ENCODE measurements around the gene LAMA4.

LAMA4 gene

DNA sequence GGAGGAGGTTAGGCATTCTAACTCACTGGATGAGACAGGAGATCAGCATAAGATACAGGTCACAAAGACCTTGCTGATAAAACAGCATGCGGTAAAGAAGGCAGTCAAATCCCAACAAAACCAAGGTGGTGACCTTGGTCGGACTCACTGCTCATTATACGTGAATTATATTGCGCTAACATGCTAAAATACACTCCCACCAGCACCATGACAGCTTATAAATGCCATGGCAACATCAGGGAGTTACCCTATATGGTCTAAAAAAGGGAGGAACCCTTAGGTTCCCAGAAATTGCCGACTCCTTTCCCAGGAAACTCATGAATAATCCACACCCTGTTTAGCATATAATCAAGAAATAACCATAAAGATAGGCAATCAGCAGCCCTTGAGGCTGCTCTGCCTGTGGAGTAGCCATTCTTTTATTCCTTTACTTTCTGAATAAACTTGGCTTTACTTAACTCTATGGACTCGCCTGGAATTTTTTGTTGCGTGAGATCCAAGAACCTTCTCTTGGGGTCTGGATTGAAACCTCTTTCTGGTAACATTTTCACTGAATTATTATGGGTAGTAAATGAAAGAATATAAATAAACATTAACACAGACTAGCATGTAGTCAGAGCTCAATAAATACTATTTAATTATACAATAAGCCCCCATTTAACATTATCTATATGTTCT, 3.0 kb upstream of the LAMA4 start:
- no peaks in the 10 kb centered on the region for H3K27me3 ChIP-seq
- DNase-seq: no peak
- no peaks in the 10 kb centered on the region for H3K4me1 ChIP-seq
- no peak overlapping the region for H3K4me3 ChIP-seq (ENCODE audit: low read depth, low read length)
- no peaks in the 10 kb centered on the region for H3K36me3 ChIP-seq
- H3K9me3 ChIP-seq: no peaks in the 10 kb centered on the region
- TF ChIP-seq CTCF (IDR thresholded peaks at IDR 0.05; ENCODE audit: low read depth, low read length): no peak

DNA sequence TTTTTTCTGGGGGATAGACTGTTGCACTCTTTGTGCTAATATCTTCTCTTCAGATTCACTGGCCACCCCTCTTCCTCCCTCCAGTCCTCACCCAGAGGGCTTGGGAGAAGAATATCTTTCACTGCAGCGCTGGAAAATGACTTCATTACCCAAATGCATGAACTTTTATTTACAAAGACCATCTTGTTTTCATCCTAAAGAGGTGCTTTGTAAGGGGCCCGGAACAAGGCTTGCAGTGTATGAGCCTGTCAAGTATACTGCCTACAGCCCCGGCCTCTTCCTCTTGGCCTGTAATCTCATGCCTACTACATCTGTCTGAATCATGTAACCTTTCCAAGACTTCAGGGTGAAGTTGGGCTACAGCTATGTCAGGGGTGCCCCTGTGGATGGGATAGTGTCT, 554 bp upstream of the LAMA4 start:
- Histone ChIP-seq H3K4me1 (no peaks in the 10 kb centered on the region; the same call in 1 of the 2 replicates), H3K4me3 (ENCODE audit: low read depth, low read length) (no peak overlapping the region), H3K27me3 (no peaks in the 10 kb centered on the region), H3K9me3 (no peaks in the 10 kb centered on the region), H3K36me3 (no peaks in the 10 kb centered on the region)
- TF ChIP-seq CTCF (IDR thresholded peaks at IDR 0.05; ENCODE audit: low read depth, low read length): no peak
- no peak for DNase-seq

DNA sequence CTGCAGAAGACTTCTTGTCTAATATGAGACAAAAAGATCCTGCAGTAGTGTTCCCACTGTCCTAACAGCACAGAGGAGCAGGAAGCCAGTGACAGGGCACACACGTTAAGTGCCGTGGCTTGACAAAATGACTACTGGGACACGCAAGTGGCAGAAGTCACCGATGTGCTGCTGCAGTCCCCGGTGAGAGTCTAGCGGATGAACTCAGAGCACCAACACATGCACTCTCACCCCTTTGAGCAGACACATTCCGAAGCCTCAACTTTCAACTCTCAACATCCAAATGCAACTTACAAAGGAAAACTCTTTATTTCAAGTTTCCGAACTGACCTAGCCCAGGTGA, 898 bp downstream of the LAMA4 start:
- Histone ChIP-seq H3K4me3 (ENCODE audit: low read depth, low read length) (peak overlapping the region; percentile 83), H3K36me3 (no peaks in the 10 kb centered on the region), H3K9me3 (no peaks in the 10 kb centered on the region), H3K27me3 (no peaks in the 10 kb centered on the region), H3K4me1 (no peaks in the 10 kb centered on the region; the same call in 1 of the 2 replicates)
- no peak for DNase-seq
- TF ChIP-seq CTCF (IDR thresholded peaks at IDR 0.05; ENCODE audit: low read depth, low read length): no peak

DNA sequence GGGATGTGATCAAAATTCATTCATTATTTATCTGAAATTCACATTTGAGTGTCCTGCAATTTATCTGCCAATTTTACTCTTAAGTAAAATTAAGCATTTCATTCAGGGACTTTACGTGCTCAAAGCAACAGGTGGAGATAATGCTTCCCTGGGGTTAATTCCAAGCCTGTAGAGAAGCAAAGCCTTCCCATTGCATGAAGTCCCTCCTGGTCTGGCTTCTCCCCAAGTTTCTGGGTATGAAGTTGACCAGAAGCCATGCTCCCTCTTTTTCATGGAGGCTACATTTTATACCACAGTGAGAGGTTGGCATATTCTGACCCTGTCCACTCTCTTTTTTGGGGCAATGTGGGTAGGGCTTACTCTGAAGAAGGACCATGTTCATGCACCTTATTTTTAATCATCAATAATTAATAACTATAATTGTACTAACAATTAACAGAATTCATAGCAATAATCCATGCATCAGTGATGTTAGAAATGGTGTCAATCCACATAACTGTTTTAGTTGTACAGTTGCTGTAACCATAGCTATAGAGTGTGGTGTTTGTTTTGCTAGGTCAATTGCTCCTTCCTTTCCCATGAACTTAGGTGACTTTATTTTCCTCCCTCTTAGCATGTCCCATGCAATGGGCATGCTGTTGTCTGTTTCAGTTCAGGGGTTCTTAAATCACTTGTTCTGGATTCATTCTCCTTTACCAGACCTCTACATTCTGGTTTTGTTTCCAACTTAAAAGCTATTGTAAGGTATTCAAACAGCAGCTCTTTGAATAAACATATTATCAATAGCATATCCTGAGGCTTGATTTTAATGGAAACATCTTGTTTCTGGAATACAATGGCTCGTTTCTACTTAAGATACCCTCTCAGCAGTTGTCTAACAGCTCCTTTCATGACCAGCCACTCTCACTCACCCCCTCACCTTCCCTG, 1.5 kb downstream of the LAMA4 start:
- Histone ChIP-seq H3K27me3 (no peaks in the 10 kb centered on the region), H3K36me3 (no peaks in the 10 kb centered on the region), H3K4me1 (no peaks in the 10 kb centered on the region; the same call in 1 of the 2 replicates), H3K4me3 (ENCODE audit: low read depth, low read length) (peak overlapping the region; percentile 83), H3K9me3 (no peaks in the 10 kb centered on the region)
- DNase-seq: no peak
- no peak for TF ChIP-seq CTCF (IDR thresholded peaks at IDR 0.05; ENCODE audit: low read depth, low read length)

GRCh38 chr6:112251171-112251875, 3.0 kb downstream of the LAMA4 start:
- no peak for DNase-seq
- Histone ChIP-seq H3K9me3 (no peaks in the 10 kb centered on the region), H3K36me3 (no peaks in the 10 kb centered on the region), H3K4me3 (ENCODE audit: low read depth, low read length) (no peak overlapping the region), H3K4me1 (no peaks in the 10 kb centered on the region; the same call in 1 of the 2 replicates), H3K27me3 (no peaks in the 10 kb centered on the region)
- TF ChIP-seq CTCF (IDR thresholded peaks at IDR 0.05; ENCODE audit: low read depth, low read length): no peak

Data from BE2C (cell line).